ENCODE results near the gene TCF12. TPM values are rescaled to one million over a fixed set of nuclear protein-coding genes. Genes with fewer than 3 reads are reported as not detected.

TCF12 gene
- total RNA-seq, 1 donor from 2014 or later, result 138 TPM

- no peak overlapping the region for H3K4me3 ChIP-seq
- TF ChIP-seq POLR2AphosphoS5 (IDR thresholded peaks at IDR 0.05; ENCODE audit: insufficient read depth in 1 of 2, low read depth in 1 of 2) (no peak), POLR2A (IDR thresholded peaks at IDR 0.05) (no peak), CTCF (IDR thresholded peaks at IDR 0.05) (no peak)
Measured at GRCh38 chr15:57296473-57297162, 378.2 kb downstream of the TCF12 start.

GRCh38 chr15:57297163-57297593 is 378.7 kb downstream of the TCF12 start:
- Histone ChIP-seq H3K4me1 (no peaks in the 10 kb centered on the region), H3K27me3 (no peaks in the 10 kb centered on the region), H3K9me3 (no peaks in the 10 kb centered on the region), H3K4me3 (no peak overlapping the region), H3K36me3 (no peaks in the 10 kb centered on the region), H3K27ac (no peak overlapping the region)
- intact Hi-C loops (cut with DNase I), result no loop called here
- no peak for DNase-seq (ENCODE audit: extremely low spot score in 2 of 2)
- TF ChIP-seq POLR2AphosphoS5 (IDR thresholded peaks at IDR 0.05; ENCODE audit: insufficient read depth in 1 of 2, low read depth in 1 of 2), result no peak

More at GRCh38 chr15:57296473-57297162, 378.2 kb downstream of the TCF12 start:
- H3K36me3 ChIP-seq, result no peaks in the 10 kb centered on the region
- no peaks in the 10 kb centered on the region for H3K4me1 ChIP-seq
- H3K27me3 ChIP-seq, result no peaks in the 10 kb centered on the region
- DNase-seq (ENCODE audit: extremely low spot score in 2 of 2), result no peak
- H3K27ac ChIP-seq, result no peak overlapping the region
- H3K9me3 ChIP-seq, result no peaks in the 10 kb centered on the region
- intact Hi-C loops (cut with DNase I), result no loop called here

- Histone ChIP-seq H3K27ac (no peak overlapping the region), H3K4me3 (no peak overlapping the region), H3K9me3 (no peaks in the 10 kb centered on the region), H3K4me1 (no peaks in the 10 kb centered on the region), H3K27me3 (no peaks in the 10 kb centered on the region), H3K36me3 (no peaks in the 10 kb centered on the region)
- no peak for TF ChIP-seq POLR2A (IDR thresholded peaks at IDR 0.05)
- no peak for TF ChIP-seq POLR2AphosphoS5 (IDR thresholded peaks at IDR 0.05; ENCODE audit: insufficient read depth in 1 of 2, low read depth in 1 of 2)
- TF ChIP-seq CTCF (IDR thresholded peaks at IDR 0.05), result no peak
- no peak for DNase-seq (ENCODE audit: extremely low spot score in 2 of 2)
- intact Hi-C loops (cut with DNase I), result no loop called here
Measured at GRCh38 chr15:57297630-57298029, 379.2 kb downstream of the TCF12 start.

- intact Hi-C loops (cut with DNase I), result no loop called here
- H3K36me3 ChIP-seq, result no peaks in the 10 kb centered on the region
- no peak for DNase-seq (ENCODE audit: extremely low spot score in 2 of 2)
Measured at GRCh38 chr15:57298204-57298603, 379.8 kb downstream of the TCF12 start.

GRCh38 chr15:57298843-57299550 is 380.6 kb downstream of the TCF12 start:
- H3K27ac ChIP-seq, result no peak overlapping the region
- intact Hi-C loops (cut with DNase I), result no loop called here
- no peak for TF ChIP-seq CTCF (IDR thresholded peaks at IDR 0.05)
- TF ChIP-seq POLR2A (IDR thresholded peaks at IDR 0.05), result no peak
- TF ChIP-seq POLR2AphosphoS5 (IDR thresholded peaks at IDR 0.05; ENCODE audit: insufficient read depth in 1 of 2, low read depth in 1 of 2), result no peak

More at GRCh38 chr15:57298204-57298603, 379.8 kb downstream of the TCF12 start:
- Histone ChIP-seq H3K27me3 (no peaks in the 10 kb centered on the region), H3K4me3 (no peak overlapping the region), H3K4me1 (no peaks in the 10 kb centered on the region), H3K9me3 (no peaks in the 10 kb centered on the region), H3K27ac (no peak overlapping the region)
- TF ChIP-seq CTCF (IDR thresholded peaks at IDR 0.05) (no peak), POLR2AphosphoS5 (IDR thresholded peaks at IDR 0.05; ENCODE audit: insufficient read depth in 1 of 2, low read depth in 1 of 2) (no peak), POLR2A (IDR thresholded peaks at IDR 0.05) (no peak)

More at GRCh38 chr15:57298843-57299550, 380.6 kb downstream of the TCF12 start:
- H3K9me3 ChIP-seq, result no peaks in the 10 kb centered on the region
- DNase-seq (ENCODE audit: extremely low spot score in 2 of 2), result peak in 1 of 2 donors; percentile 80
- H3K27me3 ChIP-seq, result no peaks in the 10 kb centered on the region
- no peaks in the 10 kb centered on the region for H3K36me3 ChIP-seq
- no peak overlapping the region for H3K4me3 ChIP-seq
- H3K4me1 ChIP-seq, result no peaks in the 10 kb centered on the region
